Measurements from ENCODE around the gene KCNJ15.

- TF ChIP-seq CTCF (IDR thresholded peaks at IDR 0.05) = no peak
- TF ChIP-seq POLR2AphosphoS5 (IDR thresholded peaks at IDR 0.05; ENCODE audit: low read depth, low read length) = no peak
- TF ChIP-seq, protein P1, sequence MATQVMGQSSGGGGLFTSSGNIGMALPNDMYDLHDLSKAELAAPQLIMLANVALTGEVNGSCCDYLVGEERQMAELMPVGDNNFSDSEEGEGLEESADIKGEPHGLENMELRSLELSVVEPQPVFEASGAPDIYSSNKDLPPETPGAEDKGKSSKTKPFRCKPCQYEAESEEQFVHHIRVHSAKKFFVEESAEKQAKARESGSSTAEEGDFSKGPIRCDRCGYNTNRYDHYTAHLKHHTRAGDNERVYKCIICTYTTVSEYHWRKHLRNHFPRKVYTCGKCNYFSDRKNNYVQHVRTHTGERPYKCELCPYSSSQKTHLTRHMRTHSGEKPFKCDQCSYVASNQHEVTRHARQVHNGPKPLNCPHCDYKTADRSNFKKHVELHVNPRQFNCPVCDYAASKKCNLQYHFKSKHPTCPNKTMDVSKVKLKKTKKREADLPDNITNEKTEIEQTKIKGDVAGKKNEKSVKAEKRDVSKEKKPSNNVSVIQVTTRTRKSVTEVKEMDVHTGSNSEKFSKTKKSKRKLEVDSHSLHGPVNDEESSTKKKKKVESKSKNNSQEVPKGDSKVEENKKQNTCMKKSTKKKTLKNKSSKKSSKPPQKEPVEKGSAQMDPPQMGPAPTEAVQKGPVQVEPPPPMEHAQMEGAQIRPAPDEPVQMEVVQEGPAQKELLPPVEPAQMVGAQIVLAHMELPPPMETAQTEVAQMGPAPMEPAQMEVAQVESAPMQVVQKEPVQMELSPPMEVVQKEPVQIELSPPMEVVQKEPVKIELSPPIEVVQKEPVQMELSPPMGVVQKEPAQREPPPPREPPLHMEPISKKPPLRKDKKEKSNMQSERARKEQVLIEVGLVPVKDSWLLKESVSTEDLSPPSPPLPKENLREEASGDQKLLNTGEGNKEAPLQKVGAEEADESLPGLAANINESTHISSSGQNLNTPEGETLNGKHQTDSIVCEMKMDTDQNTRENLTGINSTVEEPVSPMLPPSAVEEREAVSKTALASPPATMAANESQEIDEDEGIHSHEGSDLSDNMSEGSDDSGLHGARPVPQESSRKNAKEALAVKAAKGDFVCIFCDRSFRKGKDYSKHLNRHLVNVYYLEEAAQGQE (IDR thresholded peaks at IDR 0.05; ENCODE audit: insufficient read depth in 1 of 2, low read depth in 2 of 2, low read length in 1 of 2) = no peak
Observed at GRCh38 chr21:38244407-38244787, 12.4 kb upstream of the KCNJ15 start.
